GM18499 (cell line): ENCODE measurements around the gene IRGM.
"Not testable (repeated sequence)": the region's sequence is repeated elsewhere in the genome, so short reads cannot be mapped to it uniquely, and the experiment has no call there.

Source experiments
- ATAC-seq: cut with Tn5 transposase; IDR thresholded peaks from one replicate; pipeline ENCODE4 v1.9.1; 2021; ENCODE audit warnings: moderate number of reproducible peaks; ENCODE audit not compliant: insufficient read depth, unreplicated experiment

Gene IRGM

GRCh38 chr5:150846308-150846653, at the start of gene IRGM:
IRGM (plus strand) TSS chr5:150846521; CDS start chr5:150848124, 1,603 bp downstream.
- ATAC-seq: not testable (repeated sequence)

- no peak for ATAC-seq
These were observed 48.9 kb upstream of the IRGM start for GRCh38 chr5:150797384-150797783.

- ATAC-seq: no peak
These were observed 45.0 kb upstream of the IRGM start for GRCh38 chr5:150801117-150801927.

- ATAC-seq: no peak
These were observed 41.9 kb upstream of the IRGM start for GRCh38 chr5:150804388-150804787.

GRCh38 chr5:150809363-150809762, 37.0 kb upstream of the IRGM start:
- ATAC-seq: no peak

- ATAC-seq: no peak
These were observed 31.3 kb upstream of the IRGM start for GRCh38 chr5:150815010-150815409.

GRCh38 chr5:150816946-150817345, 29.4 kb upstream of the IRGM start:
- ATAC-seq: no peak

GRCh38 chr5:150829744-150830143, 16.6 kb upstream of the IRGM start:
- ATAC-seq: no peak

GRCh38 chr5:150831821-150832220, 14.5 kb upstream of the IRGM start:
- not testable (repeated sequence) for ATAC-seq

GRCh38 chr5:150836064-150836463, 10.3 kb upstream of the IRGM start:
- ATAC-seq: no peak

GRCh38 chr5:150836703-150837102, 9.6 kb upstream of the IRGM start:
- ATAC-seq: no peak

GRCh38 chr5:150845185-150845859, 999 bp upstream of the IRGM start:
- not testable (repeated sequence) for ATAC-seq

- peak; percentile 84 for ATAC-seq
These were observed 473 bp downstream of the IRGM start for GRCh38 chr5:150846654-150847333.

- no peak for ATAC-seq
These were observed 994 bp downstream of the IRGM start for GRCh38 chr5:150847334-150847695.

- no peak for ATAC-seq
These were observed 1.9 kb downstream of the IRGM start for GRCh38 chr5:150848271-150848670.

- no peak for ATAC-seq
These were observed 4.7 kb downstream of the IRGM start for GRCh38 chr5:150851039-150851438.

GRCh38 chr5:150853561-150853960, 7.2 kb downstream of the IRGM start:
- no peak for ATAC-seq

- not testable (repeated sequence) for ATAC-seq
These were observed 10.4 kb downstream of the IRGM start for GRCh38 chr5:150856700-150857099.

- no peak for ATAC-seq
These were observed 14.0 kb downstream of the IRGM start for GRCh38 chr5:150860246-150860821.

- no peak for ATAC-seq
These were observed 15.7 kb downstream of the IRGM start for GRCh38 chr5:150862070-150862469.

GRCh38 chr5:150879358-150879757, 33.0 kb downstream of the IRGM start:
- no peak for ATAC-seq
